Activated T-cell treated with anti-CD3 and anti-CD28 coated beads for 4 hours (primary cell): Measurements from ENCODE around the gene LAMC3.

ENCODE experiments used
- DNase-seq: peaks from one replicate; pipeline ENCODE4 v3.0.0-alpha.2; 2020

LAMC3 gene

GRCh38 chr9:131013015-131013755 is 4.2 kb downstream of the LAMC3 start:
- no peak for DNase-seq

DNA sequence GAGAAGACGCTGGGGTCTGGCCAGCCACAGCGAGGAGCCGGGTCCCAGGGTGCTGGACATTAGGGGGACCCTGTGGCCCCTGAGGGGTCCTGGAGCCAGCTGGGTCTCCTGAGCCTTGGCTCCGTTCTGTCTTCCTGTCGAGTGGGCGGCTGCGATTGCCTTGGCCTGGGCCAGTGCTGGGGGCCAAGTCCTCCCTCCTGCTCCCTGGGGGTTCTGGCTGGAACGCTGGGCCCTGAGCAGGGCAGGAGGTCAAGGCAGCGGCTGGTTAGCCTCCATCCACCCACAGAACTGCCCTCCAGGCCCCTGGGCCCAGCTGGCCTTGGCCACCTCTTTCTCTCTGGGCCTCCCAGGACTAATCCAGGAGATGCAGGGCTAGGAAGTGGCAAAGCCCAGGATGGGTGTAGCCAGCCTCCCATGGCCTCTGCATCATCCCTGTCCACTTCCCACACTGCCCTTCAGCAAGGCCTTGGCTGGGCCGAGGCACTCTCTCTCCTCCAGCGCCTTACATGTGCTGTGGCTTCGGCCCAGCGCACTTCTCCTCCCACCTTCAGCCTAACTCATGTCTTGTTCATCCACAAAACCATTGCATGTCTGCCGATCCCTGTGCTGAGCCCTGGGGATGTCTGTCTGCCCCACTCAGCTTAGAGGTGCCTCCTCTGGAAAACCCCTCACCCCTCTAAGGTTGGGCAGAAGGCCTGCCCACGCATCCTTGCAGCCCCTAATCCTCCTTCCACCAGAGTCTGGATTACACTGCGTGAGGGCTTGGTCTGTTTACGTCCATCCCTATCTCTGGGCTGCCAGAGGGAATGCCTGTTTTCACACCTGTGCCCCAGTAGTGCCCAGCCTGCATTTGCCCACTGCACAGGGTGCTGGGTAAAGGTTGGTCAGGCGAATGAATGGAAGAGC is 5.0 kb downstream of the LAMC3 start:
- DNase-seq: no peak

DNA sequence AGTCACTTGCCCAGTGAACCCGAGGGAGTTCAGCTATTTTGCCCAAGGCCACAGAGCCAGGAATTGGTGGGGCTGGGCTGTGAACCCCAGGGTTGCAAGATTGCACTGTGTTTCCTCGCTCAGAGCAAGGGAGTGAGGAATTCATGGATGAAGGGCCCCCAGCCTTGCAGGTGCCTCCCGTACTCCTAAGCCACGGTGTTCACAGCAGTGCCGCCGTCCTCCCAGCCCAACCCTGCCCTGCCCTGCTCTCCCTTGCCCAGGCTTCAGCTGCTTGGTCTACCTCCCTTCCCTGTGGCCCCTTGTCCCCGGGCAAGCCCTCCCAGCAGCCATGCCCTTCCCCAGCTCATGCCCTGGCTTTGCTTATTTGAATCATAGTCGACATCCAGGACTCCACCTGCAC is 6.1 kb downstream of the LAMC3 start:
- no peak for DNase-seq

- no peak for DNase-seq
These were observed 7.0 kb downstream of the LAMC3 start for GRCh38 chr9:131015876-131016397.

GRCh38 chr9:131017067-131017466 is 8.1 kb downstream of the LAMC3 start:
- DNase-seq: no peak

DNA sequence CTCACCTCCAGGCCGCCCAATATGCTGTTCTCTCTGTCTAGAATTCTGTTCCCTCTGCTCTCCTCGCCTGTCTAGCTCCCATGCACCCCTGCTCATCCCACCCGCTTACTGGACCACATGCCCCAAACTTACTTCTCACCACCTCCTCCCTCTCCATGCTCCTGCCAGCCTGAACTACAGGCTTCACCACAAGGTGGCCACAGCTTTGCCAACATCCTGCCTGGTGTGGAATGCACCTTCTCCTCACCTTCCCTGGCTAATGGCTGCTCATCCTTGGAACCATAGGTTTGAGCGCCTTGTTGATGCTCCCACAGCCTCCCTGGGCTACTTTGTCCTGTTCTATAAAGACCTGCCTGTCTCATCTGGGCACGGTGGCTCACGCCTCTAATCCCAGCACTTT is 9.6 kb downstream of the LAMC3 start:
- DNase-seq: no peak

DNA sequence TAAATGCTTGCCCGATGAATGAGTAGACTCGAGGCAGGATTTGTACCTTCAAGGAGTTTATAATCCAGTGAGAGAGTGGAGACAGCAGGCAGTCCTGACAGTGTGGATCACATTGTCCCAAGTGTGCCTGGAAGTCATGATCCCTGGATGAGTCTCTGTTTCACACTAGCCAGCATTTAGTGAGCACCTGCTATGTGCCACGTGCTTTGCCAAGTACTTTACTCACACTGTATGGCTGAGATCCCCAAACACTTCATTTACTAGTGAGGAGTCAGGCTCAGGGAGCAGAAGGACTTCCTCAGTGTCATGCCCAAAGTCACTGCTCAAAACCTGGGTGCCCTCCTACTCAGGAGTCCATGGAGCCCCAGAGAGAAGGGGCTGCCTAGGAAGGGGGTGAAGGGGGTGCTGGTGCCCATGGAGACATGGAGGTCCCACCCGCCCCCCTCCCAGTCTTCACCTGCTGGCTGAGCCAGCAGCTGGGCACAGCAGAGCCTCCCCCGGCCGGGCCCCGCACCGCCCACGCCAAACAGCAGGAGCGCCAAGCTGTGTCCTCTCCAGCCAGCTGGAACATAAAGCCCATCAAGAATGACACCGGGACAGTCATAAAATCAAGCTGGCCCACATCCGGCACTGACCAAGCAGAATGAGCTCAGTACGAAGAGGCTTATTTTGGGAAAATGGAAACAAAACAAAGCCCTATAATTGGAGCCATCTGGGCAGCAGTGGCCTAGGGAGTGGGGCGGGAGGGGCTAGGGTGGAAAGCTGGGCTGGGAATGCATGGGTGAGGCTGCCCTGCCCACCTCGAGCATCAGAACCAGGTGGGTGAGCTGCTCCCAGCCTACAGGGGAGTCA is 10.6 kb downstream of the LAMC3 start:
- DNase-seq: no peak

- DNase-seq: no peak
These were observed 11.4 kb downstream of the LAMC3 start for GRCh38 chr9:131020388-131020787.

GRCh38 chr9:131020862-131021261 is 11.9 kb downstream of the LAMC3 start:
- DNase-seq: no peak

- no peak for DNase-seq
These were observed 12.8 kb downstream of the LAMC3 start for GRCh38 chr9:131021785-131022184.

GRCh38 chr9:131024978-131025868 is 16.2 kb downstream of the LAMC3 start:
- DNase-seq: no peak

DNA sequence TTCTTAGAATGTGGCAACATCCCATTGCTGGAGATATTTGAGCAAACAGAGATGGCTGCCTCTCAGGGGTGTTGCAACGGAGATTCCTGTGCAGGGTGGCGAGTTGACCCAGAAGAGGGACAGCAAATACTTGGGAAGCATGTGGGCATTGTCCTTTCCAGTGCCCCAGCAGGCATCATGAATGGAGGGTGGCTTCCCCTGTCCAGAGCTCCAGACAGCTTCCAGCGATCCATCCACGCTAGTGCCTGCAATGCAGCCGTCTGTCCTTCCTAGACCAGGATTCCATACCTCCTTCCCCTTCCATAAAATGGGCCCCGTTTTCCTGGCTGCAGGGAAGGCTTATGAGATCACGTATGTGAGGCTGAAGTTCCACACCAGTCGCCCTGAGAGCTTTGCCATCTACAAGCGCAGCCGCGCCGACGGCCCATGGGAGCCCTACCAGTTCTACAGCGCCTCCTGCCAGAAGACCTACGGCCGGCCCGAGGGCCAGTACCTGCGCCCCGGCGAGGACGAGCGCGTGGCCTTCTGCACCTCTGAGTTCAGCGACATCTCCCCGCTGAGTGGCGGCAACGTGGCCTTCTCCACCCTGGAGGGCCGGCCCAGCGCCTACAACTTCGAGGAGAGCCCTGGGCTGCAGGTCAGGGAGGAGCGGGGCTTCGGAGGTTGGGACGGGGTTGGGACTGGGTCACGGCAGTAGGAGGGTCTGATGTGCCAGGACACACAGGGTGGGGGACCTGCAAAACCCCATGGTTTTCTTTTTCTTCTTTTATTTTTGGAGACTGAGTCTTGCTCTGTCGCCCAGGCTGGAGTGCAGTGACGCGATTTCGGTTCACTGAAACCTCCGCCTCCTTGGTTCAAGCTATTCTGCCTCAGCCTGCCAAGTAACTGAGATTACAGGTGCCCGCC is 17.2 kb downstream of the LAMC3 start:
- no peak for DNase-seq

DNA sequence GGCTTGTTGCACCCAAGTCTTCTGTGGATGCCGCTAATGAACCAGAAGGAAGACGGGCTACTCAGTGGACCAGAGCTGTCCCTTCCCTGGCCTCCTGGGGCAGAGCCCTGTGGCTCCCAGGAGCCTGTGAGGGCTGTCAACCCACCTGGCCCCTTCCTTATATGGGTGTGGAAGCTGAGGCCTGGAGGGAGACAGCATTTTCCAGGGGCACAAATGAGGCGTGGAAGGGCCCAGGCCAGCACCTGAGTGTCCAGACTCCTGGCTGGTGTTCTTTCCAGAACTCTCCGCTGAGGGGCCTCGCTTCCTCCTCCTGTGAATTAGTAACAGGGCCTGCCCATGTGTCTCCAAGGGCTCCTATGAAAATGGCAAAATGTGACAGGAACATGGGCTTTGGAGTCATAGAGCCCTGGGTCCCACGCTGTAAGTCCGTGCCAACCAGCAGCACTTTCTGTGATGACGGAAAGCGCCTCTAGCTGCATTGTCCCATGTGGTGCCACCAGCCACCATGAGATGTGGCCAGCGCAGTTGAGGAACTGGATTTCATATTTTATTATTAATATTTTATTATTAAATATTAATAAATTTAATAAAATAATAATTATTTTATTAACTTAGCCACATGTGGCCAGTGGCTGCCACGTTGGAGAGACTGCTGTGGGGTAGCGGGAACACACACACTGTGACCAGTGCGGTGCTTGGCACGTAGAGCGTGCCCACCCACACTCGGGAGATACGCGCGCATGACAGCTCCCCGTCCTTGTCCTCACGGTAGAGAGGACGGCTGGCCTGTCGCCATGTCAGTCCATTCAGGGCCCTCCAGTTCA is 18.3 kb downstream of the LAMC3 start:
- DNase-seq: no peak

DNA sequence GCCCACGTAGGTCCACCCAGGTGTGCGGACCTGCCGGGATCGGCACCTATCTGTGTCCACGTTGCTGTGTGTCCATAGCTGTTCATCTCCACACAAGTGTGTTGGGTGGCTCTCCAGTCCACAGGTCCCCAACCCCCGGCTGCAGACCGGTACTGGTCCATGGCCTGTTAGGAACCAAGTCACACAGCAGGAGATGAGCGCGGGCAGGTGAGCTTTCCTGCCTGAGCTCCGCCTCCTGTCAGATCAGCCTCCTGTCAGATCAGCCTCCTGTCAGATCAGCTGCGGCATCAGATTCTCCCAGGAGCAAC is 18.9 kb downstream of the LAMC3 start:
- no peak for DNase-seq

GRCh38 chr9:131028221-131028884 is 19.4 kb downstream of the LAMC3 start:
- DNase-seq: no peak

DNA sequence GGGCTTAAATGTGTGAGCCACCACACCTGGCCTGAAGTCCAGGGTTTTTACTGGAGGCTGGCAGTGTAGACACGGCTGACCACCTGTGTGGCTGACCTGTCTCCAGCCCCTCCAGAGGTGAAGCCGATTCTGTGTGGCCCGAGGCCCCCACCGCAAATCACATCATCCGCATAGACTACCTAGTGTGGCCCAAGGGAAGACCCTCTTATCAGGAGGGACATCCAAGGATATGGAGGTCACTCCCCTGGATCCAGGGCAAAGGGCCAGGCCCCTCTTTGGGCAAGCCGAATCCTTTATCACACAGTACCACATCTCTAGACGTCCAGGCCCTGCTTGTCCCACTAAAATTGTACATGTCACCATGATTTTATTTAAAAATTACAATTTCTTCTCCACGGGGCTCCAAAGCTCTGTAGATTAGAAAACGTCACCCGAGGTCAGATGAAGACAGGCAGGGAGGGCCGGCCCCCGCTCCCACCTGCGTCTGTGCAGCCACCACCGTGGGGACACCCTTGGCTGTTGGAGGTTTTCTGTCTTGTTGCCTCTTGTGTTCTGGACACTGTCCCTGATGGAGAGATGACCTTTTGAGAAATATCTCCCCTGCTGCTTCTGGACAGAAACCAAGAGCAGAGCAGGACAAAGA is 20.1 kb downstream of the LAMC3 start:
- no peak for DNase-seq

GRCh38 chr9:131029574-131029952 is 20.6 kb downstream of the LAMC3 start:
- DNase-seq: no peak

- DNase-seq: no peak
These were observed 21.4 kb downstream of the LAMC3 start for GRCh38 chr9:131030239-131031004.
